Measurements from ENCODE around the gene MERTK.
A peak's percentile ranks its signal among the peaks of the same experiment; 100 is the strongest.
"Not testable (repeated sequence)": the region's sequence is repeated elsewhere in the genome, so short reads cannot be mapped to it uniquely, and the experiment has no call there.

The MERTK gene

DNA sequence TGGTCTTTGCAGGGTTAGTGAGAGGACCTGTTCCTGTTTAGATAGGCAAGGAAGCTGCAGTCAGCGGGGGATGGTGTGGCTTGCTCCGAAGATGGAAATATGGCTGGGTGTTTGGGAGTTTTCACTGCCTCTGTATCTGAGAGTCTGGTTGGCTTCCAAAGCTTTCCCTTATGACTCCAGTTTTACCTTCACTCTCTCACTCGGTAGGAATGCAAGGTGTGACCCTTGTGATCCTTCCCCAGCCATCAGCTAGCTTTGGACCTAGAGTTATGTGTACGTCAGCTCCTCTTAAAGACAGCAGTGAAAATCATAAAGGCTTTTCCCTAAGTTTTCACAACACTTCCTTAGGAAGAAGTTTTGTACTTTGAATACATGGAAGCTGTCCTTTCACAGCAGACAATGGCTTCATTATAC, 121.2 kb downstream of the MERTK start:
- DNase-seq = no peak

- DNase-seq = no peak
These were observed 122.2 kb downstream of the MERTK start for GRCh38 chr2:112020561-112020960.

GRCh38 chr2:112021290-112021689, 122.9 kb downstream of the MERTK start:
- no peak for DNase-seq

DNA sequence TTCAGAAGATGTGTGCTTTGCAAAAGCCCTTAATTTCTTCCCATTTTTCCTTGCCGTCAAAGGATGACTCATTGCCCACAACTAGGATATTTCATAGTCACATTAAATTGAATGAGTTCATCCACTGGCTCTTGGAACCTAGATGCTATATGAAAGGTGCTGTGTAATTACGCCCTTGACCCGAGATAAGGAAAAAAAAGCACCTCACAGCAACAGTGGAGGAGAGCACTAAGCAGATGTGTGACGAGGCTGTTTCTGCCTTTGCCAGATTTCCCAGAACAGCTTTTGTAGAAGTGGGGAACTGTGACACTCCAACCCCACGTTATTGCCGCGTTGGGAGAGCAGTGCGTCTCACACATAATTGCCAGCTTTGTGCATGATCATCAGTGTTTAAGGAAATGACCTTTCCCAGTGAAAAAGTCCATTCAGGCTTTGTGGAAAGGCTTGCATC, 123.4 kb downstream of the MERTK start:
- no peak for DNase-seq

GRCh38 chr2:112023707-112024106, 125.3 kb downstream of the MERTK start:
- DNase-seq = no peak

GRCh38 chr2:112024231-112024630, 125.8 kb downstream of the MERTK start:
- DNase-seq = no peak

- DNase-seq = no peak
These were observed 126.6 kb downstream of the MERTK start for GRCh38 chr2:112024896-112025491.

DNA sequence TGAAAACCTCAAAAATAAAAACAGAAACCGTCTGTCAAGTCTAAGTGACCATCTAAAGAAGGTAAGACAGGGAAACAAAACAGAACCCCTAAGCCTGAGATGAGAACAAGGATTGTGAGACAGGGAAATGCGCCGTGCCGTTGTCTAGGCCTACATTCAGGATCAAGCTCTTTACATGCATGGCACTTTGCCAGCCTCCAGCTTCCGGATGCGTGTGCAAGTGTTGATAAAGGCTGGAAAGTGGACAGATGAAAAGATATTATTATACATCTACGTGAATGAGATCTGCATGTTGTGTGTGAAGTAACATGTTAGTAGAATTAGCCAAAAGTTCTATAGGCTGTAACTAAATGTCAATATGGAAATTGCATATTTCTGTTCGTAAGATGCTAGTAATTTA, 128.1 kb downstream of the MERTK start:
- no peak for DNase-seq

DNA sequence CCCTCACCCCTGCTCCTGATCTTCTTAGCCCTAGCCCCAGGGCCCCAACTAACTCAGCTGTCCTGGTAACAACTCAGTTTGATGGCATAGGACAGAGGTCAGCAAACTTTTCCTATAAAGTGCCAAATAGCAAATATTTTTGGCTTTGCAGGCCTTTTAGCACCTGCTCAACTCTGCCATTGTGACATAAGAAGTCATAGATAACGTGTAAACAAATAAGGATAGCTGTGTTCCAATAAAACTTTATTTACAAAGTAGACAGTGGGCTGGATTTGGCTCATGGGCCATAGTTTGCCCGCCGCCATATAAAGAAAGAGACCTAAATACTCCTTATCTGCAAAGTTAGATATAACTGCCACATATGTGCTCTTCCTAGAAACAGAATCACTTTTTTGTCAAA, 129.4 kb downstream of the MERTK start:
- DNase-seq = no peak

GRCh38 chr2:112029164-112029563, 130.8 kb downstream of the MERTK start:
- no peak for DNase-seq

- DNase-seq = peak in 1 of 2 experiments; percentile 29
These were observed 133.2 kb downstream of the MERTK start for GRCh38 chr2:112031473-112032223.

DNA sequence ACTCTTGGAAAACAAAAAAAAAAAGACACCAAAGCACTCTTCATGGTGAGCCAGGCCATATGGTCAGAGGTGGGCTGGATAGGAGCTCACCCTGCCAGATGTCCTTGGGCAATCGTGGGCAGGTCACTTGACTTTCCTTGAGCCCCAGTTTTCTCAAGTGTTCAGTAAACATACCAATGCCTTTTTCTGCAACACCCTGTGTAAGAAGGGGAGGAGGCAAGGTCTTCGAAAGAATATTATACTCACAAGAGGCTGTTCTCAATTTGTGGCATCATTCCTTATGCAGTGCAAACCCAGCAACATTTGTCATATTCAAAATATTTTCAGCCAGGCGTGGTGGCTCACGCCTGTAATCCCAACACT, 133.8 kb downstream of the MERTK start:
- no peak for DNase-seq

DNA sequence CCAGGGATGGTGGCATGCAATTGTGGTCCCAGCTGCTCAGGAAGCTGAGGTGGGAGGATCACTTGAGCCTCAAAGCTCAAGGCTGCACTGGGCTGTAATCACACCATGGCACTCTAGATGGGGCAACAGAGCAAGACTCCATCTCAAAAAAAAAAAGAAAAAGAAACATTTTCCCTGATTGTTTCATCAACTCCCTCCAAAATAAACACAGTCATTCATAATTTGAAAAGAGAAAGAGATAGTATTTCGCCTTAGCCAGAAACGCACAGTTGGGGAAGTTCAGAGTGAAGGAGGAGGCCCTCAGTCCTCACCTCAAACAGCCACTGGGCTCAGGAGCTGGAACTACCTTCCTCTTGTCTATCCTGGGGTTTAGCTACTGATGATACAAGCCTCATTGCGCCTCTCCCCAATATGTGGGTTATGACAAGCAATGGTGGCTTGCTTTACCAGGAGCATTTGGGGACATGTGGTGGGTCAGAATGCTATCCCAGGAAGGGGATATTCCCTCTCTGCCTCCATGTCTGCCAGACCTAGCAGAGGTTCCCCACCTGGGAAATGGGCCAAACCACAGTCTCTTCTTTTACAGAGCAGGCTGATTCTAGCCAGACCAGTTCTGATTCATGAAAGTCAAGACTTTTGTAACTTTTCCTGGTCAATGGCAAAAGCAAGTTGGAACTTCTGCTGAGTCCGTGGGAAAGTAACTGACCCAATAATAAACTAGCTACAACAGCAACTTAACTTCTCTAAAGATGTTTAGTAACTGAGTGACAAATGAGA, 134.5 kb downstream of the MERTK start:
- DNase-seq = peak in 1 of 2 experiments; percentile 4

DNA sequence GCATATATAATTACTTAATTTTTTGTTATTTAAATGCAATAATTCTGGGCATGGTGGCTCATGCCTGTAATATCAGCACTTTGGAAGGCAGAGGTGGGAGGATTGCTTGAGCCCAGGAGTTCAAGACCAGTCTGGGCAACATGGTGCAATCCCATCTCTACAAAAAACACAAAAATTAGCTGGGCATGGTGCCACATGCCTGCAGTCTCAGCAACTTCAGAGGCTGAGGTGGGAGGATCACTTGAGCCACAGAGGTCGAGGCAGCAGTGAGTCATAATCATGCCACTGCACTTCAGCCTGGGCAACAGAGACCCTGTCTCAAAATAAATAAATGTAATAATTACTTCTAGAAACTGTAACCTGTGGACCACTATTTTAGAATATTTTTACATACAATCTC, 135.2 kb downstream of the MERTK start:
- peak in 1 of 2 experiments; percentile 19 for DNase-seq

DNA sequence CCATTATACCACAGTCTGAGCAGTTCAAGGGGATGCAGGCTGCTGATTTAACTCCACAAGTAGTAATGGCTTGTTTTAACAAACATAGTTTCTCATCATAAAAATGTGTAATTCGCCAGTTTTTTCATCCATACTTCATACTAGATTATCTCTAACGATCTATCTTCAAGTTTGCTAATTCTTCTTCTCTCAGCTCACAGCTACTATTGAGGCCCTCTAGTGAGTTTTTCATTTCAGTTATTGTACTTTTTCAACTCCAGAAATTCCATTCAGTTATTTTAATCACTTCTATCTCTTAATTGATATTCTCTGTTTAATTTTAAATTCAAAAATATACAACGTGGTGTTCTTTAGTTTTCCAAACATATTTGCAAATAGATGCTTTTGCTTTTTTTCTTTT, 136.5 kb downstream of the MERTK start:
- no peak for DNase-seq

DNA sequence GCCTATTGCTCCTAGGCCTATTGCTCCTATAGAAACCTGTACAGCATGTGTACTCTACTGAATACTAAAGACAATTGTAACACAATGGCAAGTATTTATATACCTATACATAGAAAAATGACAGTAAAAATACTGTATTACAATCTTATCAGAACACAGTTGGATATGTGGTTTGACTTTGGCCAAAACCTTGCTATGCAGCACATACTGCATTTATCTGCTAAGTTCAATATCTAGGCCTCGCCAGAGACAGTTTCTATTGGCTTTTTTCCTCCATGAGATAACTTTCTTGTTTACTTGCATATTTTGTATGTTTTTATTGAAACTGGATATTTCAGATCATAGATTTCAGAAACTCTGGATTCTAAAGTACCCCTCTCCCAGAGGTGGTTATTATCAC, 137.4 kb downstream of the MERTK start:
- DNase-seq = no peak

GRCh38 chr2:112039556-112039955, 141.1 kb downstream of the MERTK start:
- DNase-seq = not testable (repeated sequence)

- DNase-seq = not testable (repeated sequence)
These were observed 141.7 kb downstream of the MERTK start for GRCh38 chr2:112040066-112040465.

DNA sequence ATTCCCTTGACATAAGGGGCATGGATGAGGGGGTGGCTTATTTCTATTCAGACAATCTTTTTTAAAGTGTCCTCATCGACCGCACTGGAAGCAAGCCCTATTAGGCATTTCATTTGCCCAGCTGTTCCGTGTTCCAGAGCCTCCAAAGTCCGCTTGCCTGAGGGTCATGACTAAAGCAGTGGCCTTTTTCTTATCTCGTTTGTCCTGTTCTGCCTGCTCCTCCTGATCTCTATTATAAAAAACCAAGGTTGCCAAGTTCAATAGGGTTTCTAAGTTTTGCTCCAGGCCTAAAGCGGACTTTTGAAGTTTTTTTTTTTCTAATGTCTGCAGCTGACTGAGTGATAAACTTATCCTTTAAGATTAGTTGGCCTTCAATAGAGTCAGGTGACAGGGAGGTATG, 143.1 kb downstream of the MERTK start:
- DNase-seq = not testable (repeated sequence)

DNA sequence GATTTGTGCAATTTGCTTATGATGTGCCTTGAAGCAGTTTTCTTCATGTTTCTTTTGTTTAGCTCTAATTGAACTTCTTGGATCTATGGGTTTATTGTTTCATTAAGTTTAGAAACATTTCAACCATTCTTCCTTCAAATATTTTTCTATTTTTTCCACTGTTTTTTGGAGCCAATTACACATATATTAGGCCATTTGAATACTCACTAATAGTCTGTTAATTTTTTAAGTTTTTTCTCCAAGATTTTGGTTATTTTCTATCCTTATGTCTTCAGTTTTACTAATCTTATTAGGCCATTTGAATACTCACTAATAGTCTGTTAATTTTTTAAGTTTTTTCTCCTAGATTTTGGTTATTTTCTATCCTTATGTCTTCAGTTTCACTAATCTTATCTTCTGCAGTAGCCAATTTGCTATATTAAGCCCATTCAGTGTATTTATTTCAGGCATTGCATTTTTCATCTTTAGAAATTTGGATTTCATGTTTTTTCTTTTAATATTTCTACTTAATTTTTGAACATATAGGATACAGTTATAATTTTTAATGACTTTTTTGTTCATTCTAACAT, 147.1 kb downstream of the MERTK start:
- DNase-seq = no peak

GRCh38 chr2:112046231-112046630, 147.8 kb downstream of the MERTK start:
- no peak for DNase-seq

GRCh38 chr2:112047537-112048235, 149.3 kb downstream of the MERTK start:
- no peak for DNase-seq

- DNase-seq = no peak
These were observed 149.8 kb downstream of the MERTK start for GRCh38 chr2:112048236-112048592.

Measured in NCI-H446 (cell line).